ENCODE measurements around the gene CTNNA1.

The CTNNA1 gene

DNA sequence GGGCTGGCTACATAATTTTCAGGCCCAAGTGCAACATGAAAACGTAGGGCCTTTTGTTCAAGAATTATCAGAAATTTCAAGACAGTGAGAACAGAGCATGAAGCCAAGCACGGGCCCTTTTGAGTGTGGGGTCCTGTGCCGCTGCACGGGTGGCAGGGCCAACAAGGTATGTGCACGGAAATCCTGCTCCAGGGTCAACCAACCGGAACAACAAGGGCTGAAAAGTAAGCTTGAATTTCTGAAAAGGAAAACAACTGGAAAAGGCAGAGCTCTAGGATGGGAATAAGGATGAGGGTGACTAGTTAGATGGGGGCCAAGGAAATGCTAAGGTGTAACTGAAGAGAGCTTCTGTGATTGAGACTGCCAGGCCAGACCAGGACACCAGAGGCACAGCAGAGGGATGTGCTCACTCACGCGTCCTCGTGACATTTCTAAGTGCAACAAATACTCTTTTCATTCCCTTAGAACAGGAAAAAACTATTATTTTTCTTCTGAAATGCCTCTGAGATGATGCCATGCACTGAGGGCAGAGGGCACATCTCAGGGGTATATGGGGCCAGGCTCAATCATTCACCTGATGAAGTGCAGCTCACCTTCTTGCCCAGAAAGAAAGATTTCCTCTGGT is 202.6 kb downstream of the CTNNA1 start:
- no peak overlapping the region for H3K9ac ChIP-seq (ENCODE audit: insufficient read length, low read depth)
- no peaks in the 10 kb centered on the region for H3K36me3 ChIP-seq (ENCODE audit: insufficient read depth, insufficient read length, low read length)
- H3K4me3 ChIP-seq (ENCODE audit: insufficient read length, low read depth), result no peak overlapping the region
- H3K27me3 ChIP-seq (ENCODE audit: insufficient read depth, insufficient read length), result no peaks in the 10 kb centered on the region
- TF ChIP-seq YY1 (IDR thresholded peaks at IDR 0.05; ENCODE audit: insufficient read depth, insufficient read length) (no peak), ZNF274 (IDR thresholded peaks at IDR 0.05; ENCODE audit: low read depth, low read length) (no peak), SUZ12 (IDR thresholded peaks at IDR 0.05; ENCODE audit: extremely low read depth, insufficient read depth, insufficient read length) (no peak)
- no peak for DNase-seq (ENCODE audit: low read depth, low spot score)
- H3K4me1 ChIP-seq (ENCODE audit: insufficient read depth, insufficient read length), result peaks cover 31% of the 10 kb centered on the region
- H3K9me3 ChIP-seq (ENCODE audit: insufficient read depth, low read length), result no peaks in the 10 kb centered on the region

- peaks cover 27% of the 10 kb centered on the region for H3K4me1 ChIP-seq (ENCODE audit: insufficient read depth, insufficient read length)
These were observed 203.6 kb downstream of the CTNNA1 start for GRCh38 chr5:138956801-138957200.

GRCh38 chr5:138960145-138960692 is 207.0 kb downstream of the CTNNA1 start:
- DNase-seq (ENCODE audit: low read depth, low spot score), result no peak
- TF ChIP-seq ZNF274 (IDR thresholded peaks at IDR 0.05; ENCODE audit: low read depth, low read length) (no peak), SUZ12 (IDR thresholded peaks at IDR 0.05; ENCODE audit: extremely low read depth, insufficient read depth, insufficient read length) (no peak), YY1 (IDR thresholded peaks at IDR 0.05; ENCODE audit: insufficient read depth, insufficient read length) (no peak)
- no peaks in the 10 kb centered on the region for H3K27me3 ChIP-seq (ENCODE audit: insufficient read depth, insufficient read length)
- H3K36me3 ChIP-seq (ENCODE audit: insufficient read depth, insufficient read length, low read length), result no peaks in the 10 kb centered on the region
- no peaks in the 10 kb centered on the region for H3K9me3 ChIP-seq (ENCODE audit: insufficient read depth, low read length)
- peaks cover 7% of the 10 kb centered on the region for H3K4me1 ChIP-seq (ENCODE audit: insufficient read depth, insufficient read length)
- no peak overlapping the region for H3K4me3 ChIP-seq (ENCODE audit: insufficient read length, low read depth)
- H3K9ac ChIP-seq (ENCODE audit: insufficient read length, low read depth), result no peak overlapping the region

More at GRCh38 chr5:138956801-138957200, 203.6 kb downstream of the CTNNA1 start:
- DNase-seq (ENCODE audit: low read depth, low spot score), result no peak
- TF ChIP-seq SUZ12 (IDR thresholded peaks at IDR 0.05; ENCODE audit: extremely low read depth, insufficient read depth, insufficient read length) (no peak), ZNF274 (IDR thresholded peaks at IDR 0.05; ENCODE audit: low read depth, low read length) (no peak), YY1 (IDR thresholded peaks at IDR 0.05; ENCODE audit: insufficient read depth, insufficient read length) (no peak)
- Histone ChIP-seq H3K36me3 (ENCODE audit: insufficient read depth, insufficient read length, low read length) (no peaks in the 10 kb centered on the region), H3K4me3 (ENCODE audit: insufficient read length, low read depth) (no peak overlapping the region), H3K9me3 (ENCODE audit: insufficient read depth, low read length) (no peaks in the 10 kb centered on the region), H3K9ac (ENCODE audit: insufficient read length, low read depth) (no peak overlapping the region), H3K27me3 (ENCODE audit: insufficient read depth, insufficient read length) (no peaks in the 10 kb centered on the region)

GRCh38 chr5:138961221-138961620 is 208.0 kb downstream of the CTNNA1 start:
- Histone ChIP-seq H3K9ac (ENCODE audit: insufficient read length, low read depth) (no peak overlapping the region), H3K36me3 (ENCODE audit: insufficient read depth, insufficient read length, low read length) (no peaks in the 10 kb centered on the region), H3K4me3 (ENCODE audit: insufficient read length, low read depth) (no peak overlapping the region), H3K4me1 (ENCODE audit: insufficient read depth, insufficient read length) (peaks cover 3% of the 10 kb centered on the region), H3K9me3 (ENCODE audit: insufficient read depth, low read length) (no peaks in the 10 kb centered on the region), H3K27me3 (ENCODE audit: insufficient read depth, insufficient read length) (no peaks in the 10 kb centered on the region)
- no peak for DNase-seq (ENCODE audit: low read depth, low spot score)
- no peak for TF ChIP-seq YY1 (IDR thresholded peaks at IDR 0.05; ENCODE audit: insufficient read depth, insufficient read length)
- TF ChIP-seq SUZ12 (IDR thresholded peaks at IDR 0.05; ENCODE audit: extremely low read depth, insufficient read depth, insufficient read length), result no peak
- TF ChIP-seq ZNF274 (IDR thresholded peaks at IDR 0.05; ENCODE audit: low read depth, low read length), result no peak

DNA sequence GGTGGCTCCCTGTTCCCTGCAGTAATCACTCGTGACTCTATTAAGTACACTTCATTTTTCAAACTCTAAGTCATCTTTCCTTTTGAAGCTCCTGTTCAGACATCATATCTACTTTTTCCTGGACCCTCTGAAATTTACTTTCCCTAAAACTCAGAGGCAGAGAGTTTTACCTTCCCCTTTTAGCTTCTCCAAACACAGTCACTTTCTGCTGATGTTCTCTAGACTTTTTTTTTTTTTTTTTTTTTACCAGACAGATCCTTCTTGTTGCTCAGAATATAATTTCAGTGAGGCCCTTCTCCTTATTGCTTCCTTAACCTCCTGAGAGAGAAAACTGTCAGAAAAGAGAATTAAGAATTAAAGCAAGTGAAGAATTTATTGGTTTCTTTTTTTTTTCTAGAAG is 208.5 kb downstream of the CTNNA1 start:
- no peak for DNase-seq (ENCODE audit: low read depth, low spot score)
- no peak for TF ChIP-seq ZNF274 (IDR thresholded peaks at IDR 0.05; ENCODE audit: low read depth, low read length)
- TF ChIP-seq YY1 (IDR thresholded peaks at IDR 0.05; ENCODE audit: insufficient read depth, insufficient read length), result no peak
- no peak for TF ChIP-seq SUZ12 (IDR thresholded peaks at IDR 0.05; ENCODE audit: extremely low read depth, insufficient read depth, insufficient read length)
- Histone ChIP-seq H3K4me3 (ENCODE audit: insufficient read length, low read depth) (no peak overlapping the region), H3K9me3 (ENCODE audit: insufficient read depth, low read length) (no peaks in the 10 kb centered on the region), H3K4me1 (ENCODE audit: insufficient read depth, insufficient read length) (peaks cover 3% of the 10 kb centered on the region), H3K36me3 (ENCODE audit: insufficient read depth, insufficient read length, low read length) (no peaks in the 10 kb centered on the region), H3K27me3 (ENCODE audit: insufficient read depth, insufficient read length) (no peaks in the 10 kb centered on the region), H3K9ac (ENCODE audit: insufficient read length, low read depth) (no peak overlapping the region)

DNA sequence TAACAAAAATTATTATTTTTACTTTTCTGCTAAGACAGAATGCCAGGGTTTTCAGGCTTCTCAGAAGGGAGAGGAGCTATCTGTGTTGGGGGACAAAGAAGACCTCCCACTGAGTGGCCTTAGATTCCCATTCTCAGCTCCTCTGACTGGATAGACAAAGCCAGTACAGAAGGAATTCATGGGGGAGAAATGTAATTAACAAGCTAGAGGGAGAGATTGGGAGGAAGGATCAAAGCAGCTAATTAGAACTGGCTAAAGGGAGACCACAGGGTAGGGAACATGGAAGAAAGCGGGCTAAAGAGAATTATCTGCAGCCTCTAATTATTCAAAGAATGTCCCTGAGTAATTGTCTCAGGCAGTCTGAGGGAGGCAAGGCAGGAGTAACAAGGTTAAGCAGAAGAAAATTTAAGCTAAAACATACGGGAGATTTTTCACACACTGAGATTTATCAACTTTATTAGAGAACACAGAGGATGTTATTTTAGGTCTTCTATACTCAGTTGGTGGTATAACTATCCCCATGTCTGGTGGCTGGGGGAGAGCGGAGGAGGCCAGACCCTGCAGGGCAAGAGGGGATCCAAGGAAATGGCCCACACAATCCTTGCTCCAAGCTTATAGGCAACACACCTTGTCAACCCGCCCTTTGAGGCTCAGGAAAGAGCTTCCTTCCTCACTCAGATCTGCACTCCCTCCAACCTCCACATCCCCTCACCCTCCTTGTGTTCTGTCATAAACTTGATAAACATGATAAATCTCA is 209.6 kb downstream of the CTNNA1 start:
- Histone ChIP-seq H3K9ac (ENCODE audit: insufficient read length, low read depth) (peak overlapping the region; percentile 29), H3K4me3 (ENCODE audit: insufficient read length, low read depth) (no peak overlapping the region), H3K4me1 (ENCODE audit: insufficient read depth, insufficient read length) (peaks cover 3% of the 10 kb centered on the region), H3K36me3 (ENCODE audit: insufficient read depth, insufficient read length, low read length) (no peaks in the 10 kb centered on the region), H3K9me3 (ENCODE audit: insufficient read depth, low read length) (no peaks in the 10 kb centered on the region), H3K27me3 (ENCODE audit: insufficient read depth, insufficient read length) (no peaks in the 10 kb centered on the region)
- DNase-seq (ENCODE audit: low read depth, low spot score), result peak; percentile 50
- no peak for TF ChIP-seq YY1 (IDR thresholded peaks at IDR 0.05; ENCODE audit: insufficient read depth, insufficient read length)
- TF ChIP-seq SUZ12 (IDR thresholded peaks at IDR 0.05; ENCODE audit: extremely low read depth, insufficient read depth, insufficient read length), result no peak
- TF ChIP-seq ZNF274 (IDR thresholded peaks at IDR 0.05; ENCODE audit: low read depth, low read length), result no peak

DNA sequence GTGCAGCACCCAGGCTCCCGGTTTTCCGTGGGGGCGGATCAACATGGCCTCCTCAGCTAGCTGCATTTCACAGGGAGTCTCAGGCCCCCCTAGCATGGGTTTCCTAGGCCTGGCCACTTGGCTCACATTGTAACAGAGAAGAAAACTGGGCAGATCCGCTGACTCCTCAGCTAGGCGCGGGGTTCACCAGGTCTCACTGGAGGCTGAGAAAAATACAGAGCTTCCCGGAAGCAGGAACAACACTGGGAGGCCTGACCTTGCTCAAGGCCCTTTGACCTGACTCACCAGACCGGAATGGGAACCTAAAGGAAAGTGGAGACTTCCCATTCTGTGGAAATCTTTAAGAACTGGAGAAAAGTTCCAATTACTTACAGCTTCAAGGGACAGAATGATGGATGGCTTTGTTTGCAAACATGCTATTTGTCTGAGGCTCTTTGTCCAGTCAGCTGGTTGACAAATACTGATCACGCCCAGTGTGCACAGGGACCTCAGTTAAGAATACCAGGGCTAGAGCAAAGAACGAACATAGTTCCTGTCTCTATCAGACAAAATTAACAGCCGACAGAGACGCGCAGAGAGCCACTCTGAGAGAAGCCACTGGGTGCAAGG is 210.6 kb downstream of the CTNNA1 start:
- Histone ChIP-seq H3K9me3 (ENCODE audit: insufficient read depth, low read length) (no peaks in the 10 kb centered on the region), H3K27me3 (ENCODE audit: insufficient read depth, insufficient read length) (no peaks in the 10 kb centered on the region), H3K36me3 (ENCODE audit: insufficient read depth, insufficient read length, low read length) (no peaks in the 10 kb centered on the region), H3K4me1 (ENCODE audit: insufficient read depth, insufficient read length) (peaks cover 5% of the 10 kb centered on the region), H3K9ac (ENCODE audit: insufficient read length, low read depth) (peak overlapping the region; percentile 36), H3K4me3 (ENCODE audit: insufficient read length, low read depth) (no peak overlapping the region)
- TF ChIP-seq SUZ12 (IDR thresholded peaks at IDR 0.05; ENCODE audit: extremely low read depth, insufficient read depth, insufficient read length) (no peak), ZNF274 (IDR thresholded peaks at IDR 0.05; ENCODE audit: low read depth, low read length) (no peak), YY1 (IDR thresholded peaks at IDR 0.05; ENCODE audit: insufficient read depth, insufficient read length) (no peak)
- no peak for DNase-seq (ENCODE audit: low read depth, low spot score)
